Stimulated activated CD8-positive, alpha-beta memory T cell treated with anti-CD3 and anti-CD28 coated beads, Interleukin-15, amount 100 ng/mL, for 24 hours (primary cell): ENCODE results near the gene TPPP2.

Experiments used
- DNase-seq: peaks from one replicate; pipeline ENCODE4 v3.0.0-alpha.2; 2020; ENCODE audit warnings: low read depth

TPPP2 gene

GRCh38 chr14:21077672-21078071 is 47.7 kb downstream of the TPPP2 start:
- DNase-seq = no peak

- no peak for DNase-seq
Observed at GRCh38 chr14:21078287-21078686, 48.3 kb downstream of the TPPP2 start.

GRCh38 chr14:21078726-21079125 is 48.7 kb downstream of the TPPP2 start:
- no peak for DNase-seq

GRCh38 chr14:21081521-21082142 is 51.6 kb downstream of the TPPP2 start:
- DNase-seq = no peak
